ENCODE results near the gene CRYGN. TPM values are rescaled to one million over a fixed set of nuclear protein-coding genes. Genes with fewer than 3 reads are reported as not detected.

The CRYGN gene
- polyA plus RNA-seq, 1 of the 3 experiments (the other 2 are of a cell fraction): not detected

DNA sequence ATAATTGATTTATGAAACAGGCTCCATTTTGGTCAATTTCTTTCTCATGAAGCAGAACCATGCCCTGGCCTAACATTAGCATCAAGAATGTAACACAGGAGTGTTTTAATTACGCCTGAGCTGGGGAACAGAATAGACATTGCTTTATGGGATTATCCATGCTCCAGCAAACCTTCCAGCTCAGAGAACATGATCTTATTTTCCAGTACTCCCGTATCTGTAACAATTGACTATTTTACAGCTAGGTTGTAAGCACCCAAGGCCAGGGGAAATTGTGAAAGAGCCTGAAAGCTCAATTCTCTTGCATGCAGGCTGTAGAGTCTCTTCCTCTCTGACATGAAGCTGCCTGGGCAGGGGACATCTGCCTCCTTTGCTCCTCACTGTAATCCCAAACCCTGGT lies 30.8 kb upstream of the CRYGN start:
- 0 out of 2 replicates have a peak, but pooled peaks cover 7% of the 10 kb centered on the region for H4K20me1 ChIP-seq (ENCODE audit: insufficient read depth)
- no peaks in the 10 kb centered on the region for H3K9me3 ChIP-seq
- no peak overlapping the region for H3K9ac ChIP-seq
- DNase-seq: no peak
- H3K4me2 ChIP-seq: no peak overlapping the region
- H3K79me2 ChIP-seq (ENCODE audit: insufficient read depth): peaks cover 60% of the 10 kb centered on the region
- no peak overlapping the region for H3K4me3 ChIP-seq (ENCODE audit: low read depth in 2 of 2, low read length in 1 of 2)
- no peak overlapping the region for H3K27ac ChIP-seq (ENCODE audit: low read depth in 2 of 2, low read length in 1 of 2)
- H3K9me2 ChIP-seq: no peaks in the 10 kb centered on the region
- WGBS (ENCODE audit: low lambda C conversion rate): 98% methylated on average over 2 of the region's 2 CpGs
- ChIA-PET CTCF (interaction anchor here (0.5 to 2.3 kb wide), 4 partner anchors 58 to 289 kb away, joined by 3 to 6 read pairs (median 4); no protein-coding TSS in a partner anchor), POLR2A (no interaction called here)
- H3K27me3 ChIP-seq (ENCODE audit: insufficient read depth): no peaks in the 10 kb centered on the region
- no peak for TF ChIP-seq EZH2phosphoT487 (IDR thresholded peaks at IDR 0.05; ENCODE audit: borderline replicate concordance, low read depth)
- H3K4me1 ChIP-seq (ENCODE audit: control insufficient read depth in 1 of 2, insufficient read depth in 2 of 2, low read depth in 1 of 2, low read length in 1 of 2): no peaks in the 10 kb centered on the region
- no peak overlapping the region for H2AFZ ChIP-seq (ENCODE audit: low read depth)
- peaks cover 68 to 83% of the 10 kb centered on the region in 2 experiments for H3K36me3 ChIP-seq (replicated peaks in 1 of 2; ENCODE audit: control insufficient read depth in 1 of 2, insufficient read depth in 2 of 2, low read length in 1 of 2)
- H3F3A ChIP-seq (replicated peaks; ENCODE audit: insufficient read depth): peaks cover 8% of the 10 kb centered on the region

DNA sequence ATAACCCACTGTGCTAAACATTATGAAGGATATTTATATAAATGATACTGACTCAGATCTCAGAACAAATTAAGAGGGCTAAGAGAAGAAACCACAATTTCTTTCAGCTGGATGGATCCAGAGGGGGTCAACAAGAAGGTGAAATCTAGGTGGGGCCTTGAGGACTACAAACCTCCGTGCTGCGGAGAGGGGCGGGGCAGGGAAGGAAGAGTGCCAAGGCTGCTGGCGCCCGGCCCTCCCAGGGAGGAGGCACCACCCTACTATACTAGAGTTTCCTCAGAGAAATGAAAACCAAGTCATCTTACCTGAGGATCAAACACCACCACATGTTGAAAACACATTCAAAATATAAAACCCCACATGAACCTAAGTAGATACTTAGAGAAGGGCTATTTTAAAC lies 29.3 kb upstream of the CRYGN start:
- Histone ChIP-seq H3F3A (replicated peaks; ENCODE audit: insufficient read depth) (peaks cover 11% of the 10 kb centered on the region), H3K9me3 (no peaks in the 10 kb centered on the region), H4K20me1 (ENCODE audit: insufficient read depth) (0 out of 2 replicates have a peak, but pooled peaks cover 7% of the 10 kb centered on the region), H3K27ac (ENCODE audit: low read depth in 2 of 2, low read length in 1 of 2) (no peak overlapping the region), H3K4me2 (no peak overlapping the region), H3K9ac (no peak overlapping the region), H3K79me2 (ENCODE audit: insufficient read depth) (peaks cover 46% of the 10 kb centered on the region; the same call in 1 of the 2 replicates), H3K9me2 (no peaks in the 10 kb centered on the region), H3K4me3 (ENCODE audit: low read depth in 2 of 2, low read length in 1 of 2) (no peak overlapping the region), H2AFZ (ENCODE audit: low read depth) (no peak overlapping the region), H3K27me3 (ENCODE audit: insufficient read depth) (no peaks in the 10 kb centered on the region), H3K4me1 (ENCODE audit: control insufficient read depth in 1 of 2, insufficient read depth in 2 of 2, low read depth in 1 of 2, low read length in 1 of 2) (no peaks in the 10 kb centered on the region), H3K36me3 (replicated peaks in 1 of 2; ENCODE audit: control insufficient read depth in 1 of 2, insufficient read depth in 2 of 2, low read length in 1 of 2) (peaks cover 68 to 78% of the 10 kb centered on the region in 2 experiments)
- TF ChIP-seq RFX5 (IDR thresholded peaks at IDR 0.05; ENCODE audit: low read length) (no peak), TEAD4 (IDR thresholded peaks at IDR 0.05; ENCODE audit: borderline replicate concordance, insufficient read depth) (no peak), FOXJ3 (CRISPR knock-in tag; IDR thresholded peaks at IDR 0.05) (no peak), YY1 (IDR thresholded peaks at IDR 0.05; ENCODE audit: low read depth) (no peak), JUND (IDR thresholded peaks at IDR 0.05) (no peak)
- TF ChIP-seq, protein P1, sequence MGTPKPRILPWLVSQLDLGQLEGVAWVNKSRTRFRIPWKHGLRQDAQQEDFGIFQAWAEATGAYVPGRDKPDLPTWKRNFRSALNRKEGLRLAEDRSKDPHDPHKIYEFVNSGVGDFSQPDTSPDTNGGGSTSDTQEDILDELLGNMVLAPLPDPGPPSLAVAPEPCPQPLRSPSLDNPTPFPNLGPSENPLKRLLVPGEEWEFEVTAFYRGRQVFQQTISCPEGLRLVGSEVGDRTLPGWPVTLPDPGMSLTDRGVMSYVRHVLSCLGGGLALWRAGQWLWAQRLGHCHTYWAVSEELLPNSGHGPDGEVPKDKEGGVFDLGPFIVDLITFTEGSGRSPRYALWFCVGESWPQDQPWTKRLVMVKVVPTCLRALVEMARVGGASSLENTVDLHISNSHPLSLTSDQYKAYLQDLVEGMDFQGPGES (IDR thresholded peaks at IDR 0.05; ENCODE audit: low read depth, low read length): no peak
- TF ChIP-seq, protein P2, sequence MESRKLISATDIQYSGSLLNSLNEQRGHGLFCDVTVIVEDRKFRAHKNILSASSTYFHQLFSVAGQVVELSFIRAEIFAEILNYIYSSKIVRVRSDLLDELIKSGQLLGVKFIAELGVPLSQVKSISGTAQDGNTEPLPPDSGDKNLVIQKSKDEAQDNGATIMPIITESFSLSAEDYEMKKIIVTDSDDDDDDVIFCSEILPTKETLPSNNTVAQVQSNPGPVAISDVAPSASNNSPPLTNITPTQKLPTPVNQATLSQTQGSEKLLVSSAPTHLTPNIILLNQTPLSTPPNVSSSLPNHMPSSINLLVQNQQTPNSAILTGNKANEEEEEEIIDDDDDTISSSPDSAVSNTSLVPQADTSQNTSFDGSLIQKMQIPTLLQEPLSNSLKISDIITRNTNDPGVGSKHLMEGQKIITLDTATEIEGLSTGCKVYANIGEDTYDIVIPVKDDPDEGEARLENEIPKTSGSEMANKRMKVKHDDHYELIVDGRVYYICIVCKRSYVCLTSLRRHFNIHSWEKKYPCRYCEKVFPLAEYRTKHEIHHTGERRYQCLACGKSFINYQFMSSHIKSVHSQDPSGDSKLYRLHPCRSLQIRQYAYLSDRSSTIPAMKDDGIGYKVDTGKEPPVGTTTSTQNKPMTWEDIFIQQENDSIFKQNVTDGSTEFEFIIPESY (IDR thresholded peaks at IDR 0.05; ENCODE audit: borderline replicate concordance, low read depth): no peak
- no peak for DNase-seq
- WGBS (ENCODE audit: low lambda C conversion rate): 82% methylated on average over 5 of the region's 5 CpGs
- POLR2A ChIA-PET: no interaction called here
- CTCF ChIA-PET: interaction anchor here (0.9 to 2.3 kb wide), 2 partner anchors 101 to 159 kb away, joined by 3 to 6 read pairs; no protein-coding TSS in a partner anchor

All from SK-N-SH (cell line).